ENCODE data around the gene NUCB2. TPM values are rescaled to one million over a fixed set of nuclear protein-coding genes. Genes with fewer than 3 reads are reported as not detected.

The NUCB2 gene
- polyA plus RNA-seq, 1 donor (not counting 4 experiments of a cell fraction or from before 2014, with no cell fraction given), result 44.2 TPM

- Histone ChIP-seq H4K20me1 (ENCODE audit: control insufficient read depth, extremely low read depth, insufficient read depth, low read length) (no peaks in the 10 kb centered on the region), H3K9me1 (ENCODE audit: control insufficient read depth, extremely low read depth, insufficient read depth, low read length) (no peaks in the 10 kb centered on the region), H3K27ac (ENCODE audit: control insufficient read depth, insufficient read depth, low read length) (no peak overlapping the region), H3K79me2 (ENCODE audit: control insufficient read depth, insufficient read depth, low read length) (no peaks in the 10 kb centered on the region), H3K4me1 (ENCODE audit: control insufficient read depth, extremely low read depth, insufficient read depth, low read length) (peaks cover 10% of the 10 kb centered on the region), H3K4me2 (ENCODE audit: control insufficient read depth, extremely low read depth, insufficient read depth, low read depth, low read length) (no peak overlapping the region), H3K9me3 (ENCODE audit: control insufficient read depth, low read depth, low read length) (no peaks in the 10 kb centered on the region), H3K36me3 (ENCODE audit: control insufficient read depth in 2 of 2, extremely low read depth in 1 of 2, insufficient read depth in 2 of 2, low read length in 2 of 2) (no peaks in the 10 kb centered on the region), H2AFZ (ENCODE audit: control insufficient read depth, low read length) (no peak overlapping the region), H3K9ac (ENCODE audit: control insufficient read depth, extremely low read depth, insufficient read depth, low read length) (no peak overlapping the region), H3K4me3 (ENCODE audit: control insufficient read depth in 2 of 3, extremely low read depth in 1 of 3, insufficient read depth in 2 of 3, low read depth in 1 of 3, low read length in 3 of 3) (no peak overlapping the region), H3K27me3 (ENCODE audit: control insufficient read depth, extremely low read depth, insufficient read depth, low read length) (no peaks in the 10 kb centered on the region)
- dilution Hi-C loops (cut with MboI; ENCODE audit: extremely low pct_ligation_motif_present, low sequenced_read_pairs), result no loop called here
- no peak for TF ChIP-seq EZH2 (IDR thresholded peaks at IDR 0.05; ENCODE audit: low read length)
- TF ChIP-seq CTCF (optimal IDR thresholded peaks at IDR 0.05 in 1 of 3, IDR thresholded peaks at IDR 0.05 in 1 of 3, conservative IDR thresholded peaks at IDR 0.05 in 1 of 3; ENCODE audit: extremely low read depth in 1 of 3, insufficient read depth in 2 of 3, low read length in 3 of 3), result no peak
- DNase-seq (ENCODE audit: low read depth, low spot score) (no peak), FAIRE-seq (no peak)
Observed at GRCh38 chr11:17350455-17351171, 74.1 kb downstream of the NUCB2 start.

- peak overlapping the region; percentile 76 for H3K4me2 ChIP-seq (ENCODE audit: control insufficient read depth, extremely low read depth, insufficient read depth, low read depth, low read length)
- FAIRE-seq (no peak), DNase-seq (ENCODE audit: low read depth, low spot score) (no peak)
- dilution Hi-C loops (cut with MboI; ENCODE audit: extremely low pct_ligation_motif_present, low sequenced_read_pairs), result no loop called here
- no peaks in the 10 kb centered on the region for H3K9me3 ChIP-seq (ENCODE audit: control insufficient read depth, low read depth, low read length)
- H3K4me1 ChIP-seq (ENCODE audit: control insufficient read depth, extremely low read depth, insufficient read depth, low read length), result peaks cover 10% of the 10 kb centered on the region
- H3K27ac ChIP-seq (ENCODE audit: control insufficient read depth, insufficient read depth, low read length), result no peak overlapping the region
- H3K27me3 ChIP-seq (ENCODE audit: control insufficient read depth, extremely low read depth, insufficient read depth, low read length), result no peaks in the 10 kb centered on the region
- peak overlapping the region; percentile 43 to 52 (median 51) for H3K4me3 ChIP-seq (ENCODE audit: control insufficient read depth in 2 of 3, extremely low read depth in 1 of 3, insufficient read depth in 2 of 3, low read depth in 1 of 3, low read length in 3 of 3)
- no peak for TF ChIP-seq EZH2 (IDR thresholded peaks at IDR 0.05; ENCODE audit: low read length)
- TF ChIP-seq CTCF (optimal IDR thresholded peaks at IDR 0.05 in 1 of 3, IDR thresholded peaks at IDR 0.05 in 1 of 3, conservative IDR thresholded peaks at IDR 0.05 in 1 of 3; ENCODE audit: extremely low read depth in 1 of 3, insufficient read depth in 2 of 3, low read length in 3 of 3), result no peak
- no peaks in the 10 kb centered on the region for H3K79me2 ChIP-seq (ENCODE audit: control insufficient read depth, insufficient read depth, low read length)
- H3K9ac ChIP-seq (ENCODE audit: control insufficient read depth, extremely low read depth, insufficient read depth, low read length), result peak overlapping the region; percentile 78
- H3K36me3 ChIP-seq (ENCODE audit: control insufficient read depth in 2 of 2, extremely low read depth in 1 of 2, insufficient read depth in 2 of 2, low read length in 2 of 2), result no peaks in the 10 kb centered on the region
- no peaks in the 10 kb centered on the region for H4K20me1 ChIP-seq (ENCODE audit: control insufficient read depth, extremely low read depth, insufficient read depth, low read length)
- H2AFZ ChIP-seq (ENCODE audit: control insufficient read depth, low read length), result no peak overlapping the region
- no peaks in the 10 kb centered on the region for H3K9me1 ChIP-seq (ENCODE audit: control insufficient read depth, extremely low read depth, insufficient read depth, low read length)
Observed at GRCh38 chr11:17351172-17351509, 74.6 kb downstream of the NUCB2 start.
